Measurements from ENCODE around the gene TMTC3.

DNA sequence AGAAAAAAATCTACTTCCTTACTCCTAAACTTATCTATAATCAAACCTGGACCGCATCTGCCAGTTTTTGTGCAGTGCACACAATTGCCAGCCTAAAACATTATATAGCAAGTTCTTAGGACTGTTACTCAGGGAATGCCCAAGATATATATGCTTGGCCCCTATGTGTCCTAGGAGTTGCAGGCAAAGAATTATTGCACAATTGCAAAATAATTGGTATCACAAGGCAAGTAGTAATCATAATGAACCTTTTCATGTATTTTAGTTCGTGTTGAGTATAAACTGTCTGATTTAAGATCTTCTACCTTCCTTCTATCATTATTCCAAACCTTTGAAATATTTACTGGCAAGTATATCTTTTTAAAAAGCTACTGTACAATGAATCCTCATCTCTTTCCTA is 45.5 kb downstream of the TMTC3 start:
- TF ChIP-seq, protein P1, sequence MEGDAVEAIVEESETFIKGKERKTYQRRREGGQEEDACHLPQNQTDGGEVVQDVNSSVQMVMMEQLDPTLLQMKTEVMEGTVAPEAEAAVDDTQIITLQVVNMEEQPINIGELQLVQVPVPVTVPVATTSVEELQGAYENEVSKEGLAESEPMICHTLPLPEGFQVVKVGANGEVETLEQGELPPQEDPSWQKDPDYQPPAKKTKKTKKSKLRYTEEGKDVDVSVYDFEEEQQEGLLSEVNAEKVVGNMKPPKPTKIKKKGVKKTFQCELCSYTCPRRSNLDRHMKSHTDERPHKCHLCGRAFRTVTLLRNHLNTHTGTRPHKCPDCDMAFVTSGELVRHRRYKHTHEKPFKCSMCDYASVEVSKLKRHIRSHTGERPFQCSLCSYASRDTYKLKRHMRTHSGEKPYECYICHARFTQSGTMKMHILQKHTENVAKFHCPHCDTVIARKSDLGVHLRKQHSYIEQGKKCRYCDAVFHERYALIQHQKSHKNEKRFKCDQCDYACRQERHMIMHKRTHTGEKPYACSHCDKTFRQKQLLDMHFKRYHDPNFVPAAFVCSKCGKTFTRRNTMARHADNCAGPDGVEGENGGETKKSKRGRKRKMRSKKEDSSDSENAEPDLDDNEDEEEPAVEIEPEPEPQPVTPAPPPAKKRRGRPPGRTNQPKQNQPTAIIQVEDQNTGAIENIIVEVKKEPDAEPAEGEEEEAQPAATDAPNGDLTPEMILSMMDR (IDR thresholded peaks at IDR 0.05; ENCODE audit: poor library complexity), result no peak
- TF ChIP-seq EZH2 (IDR thresholded peaks at IDR 0.05; ENCODE audit: borderline replicate concordance), result no peak
